SJCRH30 (cell line): Measurements from ENCODE around the gene HTN3. TPM values are rescaled to one million over a fixed set of nuclear protein-coding genes. Genes with fewer than 3 reads are reported as not detected.
"Not testable (repeated sequence)": the region's sequence is repeated elsewhere in the genome, so short reads cannot be mapped to it uniquely, and the experiment has no call there.

Source experiments
- DNase-seq, 2 experiments: peaks; one replicate each; pipeline ENCODE4 v3.0.0-alpha.2; 2015 to 2020
- H3K27ac ChIP-seq: fragments of 250-450 bp; sonication (Bioruptor Pico); 2 replicates; pipeline ENCODE4 v1.5.1; 2020; ENCODE audit warnings: mild to moderate bottlenecking, moderate library complexity
- H3K27me3 ChIP-seq: fragments of 250-450 bp; sonication (Bioruptor Pico); 2 replicates; pipeline ENCODE4 v1.5.1; 2020; ENCODE audit warnings: mild to moderate bottlenecking, moderate library complexity
- H3K36me3 ChIP-seq: fragments of 250-450 bp; sonication (Bioruptor Pico); 2 replicates; pipeline ENCODE4 v1.5.1; 2020; ENCODE audit warnings: mild to moderate bottlenecking, moderate library complexity
- H3K4me1 ChIP-seq: fragments of 250-450 bp; sonication (Bioruptor Pico); 2 replicates; pipeline ENCODE4 v1.5.1; 2020; ENCODE audit warnings: mild to moderate bottlenecking, moderate library complexity
- H3K4me3 ChIP-seq: fragments of 250-450 bp; sonication (Bioruptor Pico); 2 replicates; pipeline ENCODE4 v1.5.1; 2020; ENCODE audit warnings: mild to moderate bottlenecking, moderate library complexity
- H3K9me3 ChIP-seq: fragments of 250-450 bp; sonication (Bioruptor Pico); replicated peaks from 2 replicates; pipeline ENCODE4 v1.5.1; 2020; ENCODE audit warnings: mild to moderate bottlenecking, moderate library complexity
- total RNA-seq: library from RNA; depleted of rRNA; stranded (reverse); fragments of >200 nt; shearing (Covaris generic); gene quantifications from 2 replicates; pipeline ENCODE4 v1.2.3, GENCODE V29; 2014; rRNA removed

The HTN3 gene
- total RNA-seq, 1 experiment from 2014 or later, result 0.36 TPM

DNA sequence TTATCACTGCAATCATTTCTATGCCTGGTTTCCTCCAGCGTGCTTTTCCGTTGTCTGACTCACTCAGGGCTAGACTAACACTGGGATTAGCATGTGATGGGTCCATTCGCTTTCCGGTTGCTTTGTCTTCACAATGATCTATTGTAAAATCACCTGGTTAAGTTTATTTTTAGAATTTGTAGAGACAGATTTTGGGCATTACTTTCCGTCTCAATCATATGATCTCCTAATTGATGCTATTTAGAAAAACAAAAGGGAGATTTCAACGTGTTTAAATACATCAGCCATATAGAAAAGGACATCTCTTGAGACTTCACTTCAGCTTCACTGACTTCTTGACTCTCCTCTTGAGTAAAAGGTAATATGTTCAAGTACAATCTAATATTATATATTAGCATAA is 21.9 kb downstream of the HTN3 start, which contains the start of gene HTN1:
HTN1 (plus strand) TSS at position 301 of the 400 bp plus-strand sequence. CDS start 2,639 bp downstream, outside the sequence.
- not testable (repeated sequence) for H3K27me3 ChIP-seq, H3K36me3 ChIP-seq, H3K4me1 ChIP-seq, H3K4me3 ChIP-seq, DNase-seq, H3K9me3 ChIP-seq, H3K27ac ChIP-seq

GRCh38 chr4:70056534-70056933 is 28.3 kb downstream of the HTN3 start:
- DNase-seq, H3K9me3 ChIP-seq, H3K4me1 ChIP-seq, H3K27me3 ChIP-seq, H3K27ac ChIP-seq, H3K36me3 ChIP-seq, H3K4me3 ChIP-seq: not testable (repeated sequence)

DNA sequence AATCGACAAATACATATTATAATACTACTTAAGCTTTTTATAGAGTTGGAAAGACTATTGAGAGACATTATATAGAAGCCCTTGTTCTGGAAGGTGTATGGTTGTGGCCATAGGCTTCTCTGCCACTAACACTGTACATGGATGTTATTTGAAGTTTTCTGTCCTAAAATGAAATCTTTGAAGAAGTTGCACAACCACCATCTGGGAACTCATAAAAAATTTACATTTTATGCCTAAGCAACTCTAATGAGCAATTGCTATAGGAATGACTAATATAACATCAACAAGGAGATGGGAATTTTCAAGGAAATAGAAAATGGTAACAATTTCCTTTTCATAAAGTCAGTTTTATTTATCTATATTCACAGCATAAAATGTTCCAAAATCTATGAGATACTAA is 29.4 kb downstream of the HTN3 start:
- no peaks in the 10 kb centered on the region for H3K4me1 ChIP-seq
- no peak for DNase-seq

DNA sequence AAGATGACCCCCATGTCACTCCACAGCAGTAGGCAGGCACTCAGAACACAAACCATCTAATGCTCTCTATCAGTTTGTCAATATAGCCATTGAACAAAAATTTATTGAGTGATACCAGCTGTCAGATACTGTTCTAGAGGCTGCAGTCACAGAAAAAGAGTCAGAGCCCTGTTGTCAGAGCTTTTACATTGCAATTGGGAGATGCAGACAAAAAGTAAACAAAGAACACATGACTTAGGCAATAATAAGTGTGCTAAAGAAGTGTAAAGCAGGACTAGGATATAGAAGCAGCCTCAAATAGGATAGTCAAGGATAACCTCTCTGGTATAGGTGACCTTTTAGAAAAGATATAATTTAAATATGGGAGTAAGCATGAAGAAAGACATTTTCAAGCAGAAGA is 30.9 kb downstream of the HTN3 start:
- no peak for DNase-seq
- no peak overlapping the region for H3K27ac ChIP-seq
- no peaks in the 10 kb centered on the region for H3K4me1 ChIP-seq
- H3K36me3 ChIP-seq, result no peaks in the 10 kb centered on the region
- no peaks in the 10 kb centered on the region for H3K27me3 ChIP-seq
- no peak overlapping the region for H3K4me3 ChIP-seq
- H3K9me3 ChIP-seq, result no peaks in the 10 kb centered on the region

More for the DNA sequence above, 29.4 kb downstream of the HTN3 start:
- Histone ChIP-seq H3K9me3 (no peaks in the 10 kb centered on the region), H3K27me3 (no peaks in the 10 kb centered on the region), H3K36me3 (no peaks in the 10 kb centered on the region), H3K27ac (no peak overlapping the region), H3K4me3 (no peak overlapping the region)

DNA sequence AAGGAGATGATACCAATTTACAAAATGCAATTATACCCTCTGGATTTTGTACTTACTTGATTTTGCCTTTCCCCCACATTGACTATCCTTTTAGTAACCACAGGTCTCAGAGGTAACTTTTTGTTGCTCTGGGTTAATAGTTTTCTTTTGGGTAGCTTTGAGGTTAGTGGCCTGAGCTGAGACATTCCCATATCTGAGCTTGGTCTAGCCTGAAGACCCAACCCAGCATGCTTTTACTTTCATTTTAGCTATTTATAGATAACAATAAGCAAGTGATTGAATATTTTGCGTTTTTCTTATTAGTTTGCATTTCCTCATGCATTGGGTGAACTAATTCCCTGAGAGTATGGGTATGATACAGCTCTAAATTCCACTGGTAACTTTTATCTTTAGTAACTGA is 33.7 kb downstream of the HTN3 start:
- Histone ChIP-seq H3K4me1 (no peaks in the 10 kb centered on the region), H3K27ac (no peak overlapping the region)

DNA sequence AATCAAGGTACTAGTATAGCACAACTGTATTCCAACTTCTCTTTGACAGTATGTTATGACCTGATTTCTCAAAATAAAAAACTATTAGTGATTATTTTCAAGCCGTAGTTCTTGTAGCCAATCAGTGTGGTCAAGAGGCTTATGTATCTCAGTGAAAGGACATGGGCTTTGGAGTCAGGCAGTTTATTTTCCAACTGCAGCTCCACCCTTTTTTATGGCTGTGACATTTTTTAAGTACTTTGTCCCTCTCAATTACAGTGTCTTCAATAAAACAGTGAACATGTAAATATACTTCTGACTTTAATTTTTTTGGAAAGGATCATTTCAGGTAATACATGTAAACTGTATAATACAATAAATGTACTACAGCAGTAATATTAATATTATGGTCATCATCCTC is 51.9 kb downstream of the HTN3 start:
- H3K27me3 ChIP-seq, result no peaks in the 10 kb centered on the region
- H3K9me3 ChIP-seq, result no peaks in the 10 kb centered on the region; the same call in 1 of the 2 replicates
- no peak overlapping the region for H3K27ac ChIP-seq
- DNase-seq, result no peak
- H3K4me3 ChIP-seq, result no peak overlapping the region
- H3K4me1 ChIP-seq, result no peaks in the 10 kb centered on the region
- no peaks in the 10 kb centered on the region for H3K36me3 ChIP-seq

More for the DNA sequence above, 33.7 kb downstream of the HTN3 start:
- Histone ChIP-seq H3K9me3 (no peaks in the 10 kb centered on the region), H3K27me3 (no peaks in the 10 kb centered on the region), H3K4me3 (no peak overlapping the region), H3K36me3 (no peaks in the 10 kb centered on the region)
- DNase-seq, result no peak

Other genes starting within 250 kb of the HTN3 start
- gene SULT1E1, start 168.3 kb upstream of the HTN3 start, total RNA-seq, result not detected in 2 replicates
- not detected in 2 replicates for gene CSN1S1, start 97.4 kb upstream of the HTN3 start, total RNA-seq
- gene CSN2, start 62.7 kb upstream of the HTN3 start, total RNA-seq, result 0.13 TPM in 1 of 2 replicates, not detected in the other
- 6.3 and 6.8 TPM in 2 replicates for gene STATH, start 32.5 kb upstream of the HTN3 start, total RNA-seq
- not detected in 2 replicates for gene HTN1, start 22.0 kb downstream of the HTN3 start, total RNA-seq
- not detected in 2 replicates for gene PRR27, start 125.8 kb downstream of the HTN3 start, total RNA-seq
- gene ODAM, start 167.3 kb downstream of the HTN3 start, total RNA-seq, result not detected in 2 replicates
- gene FDCSP, start 197.7 kb downstream of the HTN3 start, total RNA-seq, result not detected in 2 replicates
- gene CSN3, start 214.1 kb downstream of the HTN3 start, total RNA-seq, result not detected in 2 replicates